Measurements from ENCODE around the gene MED13L. TPM values are rescaled to one million over a fixed set of nuclear protein-coding genes. Genes with fewer than 3 reads are reported as not detected.

MED13L gene
- total and polyA plus RNA-seq, 2 of the 4 experiments (the other 2 are of a cell fraction), result 17.9 to 49.1 TPM

GRCh38 chr12:116046039-116046438 lies 231.5 kb downstream of the MED13L start:
- Histone ChIP-seq H2AK9ac (replicated peaks; ENCODE audit: low read depth, low read length, poor library complexity) (no peak overlapping the region), H3K4me1 (ENCODE audit: control insufficient read depth, insufficient read depth, low read length) (peaks cover 2% of the 10 kb centered on the region; the same call in 1 of the 2 replicates), H2BK20ac (ENCODE audit: low read depth, low read length) (no peak overlapping the region), H3K27me3 (ENCODE audit: control insufficient read depth, insufficient read depth, low read length) (no peaks in the 10 kb centered on the region), H3K23ac (ENCODE audit: low read depth, low read length) (no peak overlapping the region), H3K18ac (ENCODE audit: low read depth, low read length) (no peak overlapping the region), H3K14ac (replicated peaks; ENCODE audit: low read depth, low read length) (no peak overlapping the region), H3K27ac (ENCODE audit: insufficient read depth, low read length) (no peak overlapping the region), H3K9me1 (ENCODE audit: insufficient read depth, low read length) (no peaks in the 10 kb centered on the region), H2AFZ (replicated peaks; ENCODE audit: low read length, poor library complexity) (no peak overlapping the region), H3K4ac (ENCODE audit: low read depth, low read length) (no peak overlapping the region), H4K91ac (ENCODE audit: insufficient read depth, low read depth, low read length) (no peak overlapping the region), H3K9ac (ENCODE audit: low read depth, low read length) (no peak overlapping the region), H2BK15ac (ENCODE audit: low read depth, low read length) (no peak overlapping the region), H2AK5ac (ENCODE audit: low read depth, low read length) (no peak overlapping the region), H3K4me3 (ENCODE audit: insufficient read depth, low read depth, low read length) (no peak overlapping the region), H3K9me3 (ENCODE audit: control insufficient read depth, insufficient read depth, low read length) (no peaks in the 10 kb centered on the region), H3K56ac (ENCODE audit: extremely low read depth, insufficient read depth, low read length) (no peak overlapping the region), H3K4me2 (ENCODE audit: low read depth, low read length) (no peak overlapping the region), H4K5ac (ENCODE audit: low read depth, low read length) (no peak overlapping the region), H3K79me1 (ENCODE audit: low read depth in 1 of 2, low read length in 2 of 2) (peaks cover 26 to 63% of the 10 kb centered on the region in 2 experiments), H4K20me1 (ENCODE audit: insufficient read depth, low read length) (peaks cover 37% of the 10 kb centered on the region; the same call in 1 of the 2 replicates), H2BK120ac (ENCODE audit: low read depth, low read length) (no peak overlapping the region), H3K36me3 (ENCODE audit: control insufficient read depth, insufficient read depth, low read length) (no peaks in the 10 kb centered on the region), H4K8ac (ENCODE audit: low read depth in 2 of 2, low read length in 2 of 2) (no peak overlapping the region), H2BK5ac (ENCODE audit: low read depth, low read length, poor library complexity, severe bottlenecking) (no peak overlapping the region)
- ATAC-seq (ENCODE audit: low read depth) (no peak), DNase-seq (no peak)
- ChIA-PET POLR2A (ENCODE audit: unreplicated experiment) (no interaction called here), CTCF (interaction anchor here (0.7 kb wide), 1 partner anchor 1066 kb away, joined by 3 read pairs; no protein-coding TSS in a partner anchor)
- intact Hi-C loops (cut with micrococcal nuclease), result no loop called here
- in situ Hi-C loops (cut with MboI; ENCODE audit: low sequenced_read_pairs), result no loop called here
- TF ChIP-seq NFE2L2 (IDR thresholded peaks at IDR 0.05; ENCODE audit: low read depth, low read length) (no peak), RFX5 (IDR thresholded peaks at IDR 0.05; ENCODE audit: low read depth, low read length) (no peak), POLR2A (IDR thresholded peaks at IDR 0.05; ENCODE audit: low read depth, low read length) (no peak), MAFK (IDR thresholded peaks at IDR 0.05; ENCODE audit: low read depth, low read length) (peak; percentile 89)
- dilution Hi-C loops (cut with HindIII; ENCODE audit: low sequenced_read_pairs, unreplicated experiment), result no loop called here
- no TSS peak for BruUV-seq (replicated peaks)
